Upper lobe of left lung (tissue), 6 donors: ENCODE results near the gene TRIM74. TPM values are rescaled to one million over a fixed set of nuclear protein-coding genes. Genes with fewer than 3 reads are reported as not detected.

Experiments
- ATAC-seq, 2 donors: fragments of 200-7000 bp; cut with Tn5 transposase; one replicate each; pipeline ENCODE4 v1.9.1; 2022; ENCODE audit warnings: mild to moderate bottlenecking in 2 of 2, moderate library complexity in 2 of 2; ENCODE audit not compliant: low FRiP score in 2 of 2
- DNase-seq, 2 donors: peaks; one replicate each; pipeline ENCODE4 v3.0.0-alpha.2; 2019 to 2020
- H3K27ac ChIP-seq, 4 donors: fragments of 200-600 bp; sonication (generic); one replicate each; pipeline ENCODE4 v1.5.1; 2016 to 2019
- H3K27me3 ChIP-seq, 4 donors: fragments of 200-600 bp; sonication (generic); one replicate each; pipeline ENCODE4 v1.5.1; 2017 to 2019
- H3K36me3 ChIP-seq, 4 donors: fragments of 200-600 bp; sonication (generic); one replicate each; pipeline ENCODE4 v1.5.1; 2016 to 2019
- H3K4me1 ChIP-seq, 4 donors: fragments of 200-600 bp; sonication (generic); one replicate each; pipeline ENCODE4 v1.5.1; 2018 to 2019
- H3K4me3 ChIP-seq, 4 donors: fragments of 200-600 bp; sonication (generic); one replicate each; pipeline ENCODE4 v1.5.1; 2017 to 2019; ENCODE audit warnings: mild to moderate bottlenecking in 2 of 4, moderate library complexity in 1 of 4
- H3K9me3 ChIP-seq, 4 donors: fragments of 200-600 bp; sonication (generic); one replicate each; pipeline ENCODE4 v1.5.1; 2018 to 2019
- CTCF ChIP-seq, 6 experiments: fragments of 450-650 bp in 4 of 6; fragments of 200-600 bp in 2 of 6; sonication (generic) in 2 of 6; IDR thresholded peaks; one replicate each; pipeline ENCODE4 v1.5.1; 2016 to 2019; ENCODE audit warnings: antibody characterized with exemption in 6 of 6
- EP300 ChIP-seq, 4 donors: sonication (generic); formaldehyde crosslinking; IDR thresholded peaks; one replicate each; pipeline ENCODE4 v1.5.1; 2017; ENCODE audit warnings: antibody characterized with exemption in 4 of 4, control low read depth in 2 of 4
- POLR2A ChIP-seq, 4 donors: fragments of 450-650 bp; IDR thresholded peaks; one replicate each; pipeline ENCODE4 v1.5.1; 2016 to 2017; ENCODE audit warnings: antibody characterized with exemption in 4 of 4, mild to moderate bottlenecking in 2 of 4
- POLR2AphosphoS5 ChIP-seq, 2 donors: sonication (generic); formaldehyde crosslinking; IDR thresholded peaks; one replicate each; pipeline ENCODE4 v1.5.1; 2017; ENCODE audit warnings: antibody characterized with exemption in 2 of 2
- WGBS, 2 donors: methylation state at CpG; one replicate each; pipeline ENCODE4 v1.1.5; 2017 to 2018; 5-methylcytosine and 5-hydroxymethylcytosine counted together
- total RNA-seq, 6 donors: library from RNA; depleted of rRNA in 4 of 6; stranded (reverse); fragments of >200 nt in 4 of 6; gene quantifications; one replicate each; pipeline versions ENCODE4 v1.1.0 to v1.2.1, GENCODE V29; 2016 to 2021
- donor health status: DM: no; HTN: no; CAD: no; lungs with moderate emphysema.
- donor health status: DM: no; HTN: yes; CAD: no; lungs with severe emphysema.

The TRIM74 gene
- total RNA-seq, 6 donors from 2014 or later, result 0.60 to 9.4 (median 1.2) TPM; not detected in 3

- 2 to 4% methylated on average over 6 to 7 of the region's 35 CpGs for WGBS, 2 donors
- peak in 1 of 2 donors; percentile 90 for DNase-seq
- peak overlapping the region; percentile 88 to 95 (median 93) for H3K27ac ChIP-seq
- peak overlapping the region; percentile 65 to 95 (median 81) for H3K4me3 ChIP-seq
- H3K4me1 ChIP-seq, result peaks cover 15 to 28% (median 18%) of the 10 kb centered on the region in 4 donors
- peaks cover 8 to 43% (median 37%) of the 10 kb centered on the region in 4 donors for H3K36me3 ChIP-seq
- TF ChIP-seq POLR2AphosphoS5 (IDR thresholded peaks at IDR 0.05) (no peak), EP300 (IDR thresholded peaks at IDR 0.05) (no peak), CTCF (IDR thresholded peaks at IDR 0.05) (no peak), POLR2A (IDR thresholded peaks at IDR 0.05) (no peak)
- no peaks in the 10 kb centered on the region for H3K9me3 ChIP-seq
- H3K27me3 ChIP-seq, result no peaks in the 10 kb centered on the region
- no peak for ATAC-seq
These were observed 43.6 kb downstream of the TRIM74 start for GRCh38 chr7:72925546-72926120.

- no peaks in the 10 kb centered on the region for H3K27me3 ChIP-seq
- peak within 1 kb of the TSS; percentile 88 to 95 (median 93) for H3K27ac ChIP-seq
- H3K36me3 ChIP-seq, result peaks cover 8 to 37% (median 30%) of the 10 kb centered on the region in 4 donors
- H3K9me3 ChIP-seq, result no peaks in the 10 kb centered on the region
- ATAC-seq, result peak; percentile 96 to 99
- peaks cover 15 to 28% (median 18%) of the 10 kb centered on the region in 4 donors for H3K4me1 ChIP-seq
- H3K4me3 ChIP-seq, result peak within 1 kb of the TSS; percentile 65 to 95 (median 81)
- 0 to 1% methylated on average over 14 to 34 of the region's 91 CpGs for WGBS, 2 donors
- TF ChIP-seq EP300 (IDR thresholded peaks at IDR 0.05), result no peak
- TF ChIP-seq POLR2AphosphoS5 (IDR thresholded peaks at IDR 0.05), result peak; percentile 83 to 88
- peak; percentile 23 to 82 (median 72) for TF ChIP-seq POLR2A (IDR thresholded peaks at IDR 0.05)
- peak in 3 of 6 experiments; percentile 10 to 36 (median 13) for TF ChIP-seq CTCF (IDR thresholded peaks at IDR 0.05)
- peak; percentile 86 to 99 for DNase-seq
These were observed 44.3 kb downstream of the TRIM74 start, which contains the start of gene POM121 for GRCh38 chr7:72924733-72925545. TSS of gene POM121 (plus strand) at chr7:72925095. CDS start at chr7:72925122, 27 bp downstream.

- 0% methylated on average over 5 of the region's 5 CpGs for WGBS, 2 donors
These were observed 44.9 kb downstream of the TRIM74 start for GRCh38 chr7:72924386-72924732.

GRCh38 chr7:72919256-72919775 is 50.0 kb downstream of the TRIM74 start:
- peaks cover 0 to 7% (median 4%) of the 10 kb centered on the region in 4 donors for H3K36me3 ChIP-seq
- ATAC-seq (no peak), DNase-seq (no peak)
- TF ChIP-seq CTCF (IDR thresholded peaks at IDR 0.05) (no peak), POLR2AphosphoS5 (IDR thresholded peaks at IDR 0.05) (no peak), POLR2A (IDR thresholded peaks at IDR 0.05) (no peak), EP300 (IDR thresholded peaks at IDR 0.05) (no peak)
- no peak overlapping the region for H3K4me3 ChIP-seq
- peaks cover 6 to 22% (median 12%) of the 10 kb centered on the region in 4 donors for H3K4me1 ChIP-seq
- no peak overlapping the region for H3K27ac ChIP-seq
- no peaks in the 10 kb centered on the region for H3K9me3 ChIP-seq
- no peaks in the 10 kb centered on the region for H3K27me3 ChIP-seq
- 94 to 99% methylated on average over 4 of the region's 4 CpGs for WGBS, 2 donors

More at GRCh38 chr7:72924386-72924732, 44.9 kb downstream of the TRIM74 start:
- Histone ChIP-seq H3K4me3 (peak overlapping the region; percentile 65 to 95 (median 80)), H3K36me3 (peaks cover 8 to 31% (median 27%) of the 10 kb centered on the region in 4 donors), H3K9me3 (no peaks in the 10 kb centered on the region), H3K27me3 (no peaks in the 10 kb centered on the region), H3K27ac (peak overlapping the region; percentile 88 to 95 (median 93)), H3K4me1 (peaks cover 15 to 28% (median 18%) of the 10 kb centered on the region in 4 donors)
- TF ChIP-seq POLR2AphosphoS5 (IDR thresholded peaks at IDR 0.05), result no peak
- TF ChIP-seq POLR2A (IDR thresholded peaks at IDR 0.05), result no peak
- no peak for TF ChIP-seq CTCF (IDR thresholded peaks at IDR 0.05)
- TF ChIP-seq EP300 (IDR thresholded peaks at IDR 0.05), result no peak
- peak in 1 of 2 donors; percentile 1 for ATAC-seq
- no peak for DNase-seq
